Liver (tissue), 9 donors: ENCODE data around the gene MFN1. TPM values are rescaled to one million over a fixed set of nuclear protein-coding genes. Genes with fewer than 3 reads are reported as not detected.

Source experiments
- DNase-seq: peaks from one replicate; pipeline ENCODE4 v3.0.0-alpha.2; 2017; ENCODE audit warnings: low spot score
- H3K27ac ChIP-seq, 2 donors: one replicate each; pipeline ENCODE4 v1.7.0; 2013; ENCODE audit warnings: inconsistent platforms in 2 of 2, low read length in 2 of 2, control low read depth in 1 of 2, low read depth in 1 of 2, mild to moderate bottlenecking in 1 of 2
- H3K27me3 ChIP-seq, 4 donors: one replicate each; pipeline versions ENCODE4 v1.6.1 to v1.7.0; 2013; ENCODE audit warnings: low read length in 3 of 4, inconsistent platforms in 1 of 4, mild to moderate bottlenecking in 1 of 4, moderate library complexity in 1 of 4; ENCODE audit not compliant: control insufficient read depth in 4 of 4, insufficient read depth in 4 of 4
- H3K36me3 ChIP-seq, 4 donors: one replicate each; pipeline versions ENCODE4 v1.6.1 to v1.7.0; 2013; ENCODE audit warnings: low read length in 3 of 4, mild to moderate bottlenecking in 3 of 4, low read depth in 1 of 4, moderate library complexity in 1 of 4; ENCODE audit not compliant: control insufficient read depth in 4 of 4, insufficient read depth in 3 of 4
- H3K4me1 ChIP-seq, 4 donors: one replicate each; pipeline versions ENCODE4 v1.6.1 to v1.7.0; 2013; ENCODE audit warnings: low read length in 3 of 4, mild to moderate bottlenecking in 3 of 4, moderate library complexity in 1 of 4; ENCODE audit not compliant: control insufficient read depth in 4 of 4, insufficient read depth in 4 of 4
- H3K4me3 ChIP-seq, 3 donors: one replicate each; pipeline versions ENCODE4 v1.6.1 to v1.7.0; 2013; ENCODE audit warnings: low read length in 3 of 3, control low read depth in 1 of 3, low read depth in 1 of 3, mild to moderate bottlenecking in 1 of 3
- H3K9ac ChIP-seq, 2 donors: one replicate each; pipeline ENCODE4 v1.7.0; 2013; ENCODE audit warnings: low read length in 2 of 2, mild to moderate bottlenecking in 2 of 2, moderate library complexity in 2 of 2, control low read depth in 1 of 2, low read depth in 1 of 2
- H3K9me3 ChIP-seq, 4 donors: one replicate each; pipeline versions ENCODE4 v1.6.1 to v1.7.0; 2013; ENCODE audit warnings: low read length in 3 of 4; ENCODE audit not compliant: control insufficient read depth in 4 of 4
- ATF3 ChIP-seq: IDR thresholded peaks from 2 replicates; pipeline ENCODE4 v1.6.1; 2016; ENCODE audit warnings: antibody characterized with exemption
- CTCF ChIP-seq: fragments of 150-350 bp; IDR thresholded peaks from 2 replicates; pipeline ENCODE4 v1.5.1; 2017; ENCODE audit warnings: improper control_type of control experiment, low read depth, low read length; ENCODE audit not compliant: missing input control
- EGR1 ChIP-seq, 2 donors: IDR thresholded peaks; 2 replicates each; pipeline ENCODE4 v1.6.1; 2016 to 2018; ENCODE audit warnings: antibody characterized with exemption in 2 of 2, low read depth in 2 of 2
- FOXA1 ChIP-seq: IDR thresholded peaks from 2 replicates; pipeline ENCODE4 v1.6.1; 2016; ENCODE audit warnings: antibody characterized with exemption
- FOXA2 ChIP-seq: IDR thresholded peaks from 2 replicates; pipeline ENCODE4 v1.6.1; 2016; ENCODE audit warnings: antibody characterized with exemption
- GABPA ChIP-seq, 2 donors: IDR thresholded peaks in 1 of 2; conservative IDR thresholded peaks in 1 of 2; 2 replicates each; pipeline ENCODE4 v1.6.1; 2016; ENCODE audit warnings: antibody characterized with exemption in 2 of 2, mild to moderate bottlenecking in 1 of 2, moderate library complexity in 1 of 2
- HNF4A ChIP-seq, 2 donors: conservative IDR thresholded peaks; 2 replicates each; pipeline ENCODE4 v1.6.1; 2016; ENCODE audit warnings: antibody characterized with exemption in 2 of 2, mild to moderate bottlenecking in 2 of 2
- HNF4G ChIP-seq: IDR thresholded peaks from 2 replicates; pipeline ENCODE4 v1.6.1; 2016; ENCODE audit warnings: antibody characterized with exemption
- JUND ChIP-seq, 2 donors: IDR thresholded peaks; 2 replicates each; pipeline ENCODE4 v1.6.1; 2016; ENCODE audit warnings: antibody characterized with exemption in 2 of 2
- MAX ChIP-seq: IDR thresholded peaks from 2 replicates; pipeline ENCODE4 v1.6.1; 2016; ENCODE audit warnings: antibody characterized with exemption
- NR2F2 ChIP-seq: IDR thresholded peaks from 2 replicates; pipeline ENCODE4 v1.6.1; 2016; ENCODE audit warnings: antibody characterized with exemption
- RAD21 ChIP-seq, 2 donors: IDR thresholded peaks; 2 replicates each; pipeline ENCODE4 v1.6.1; 2016; ENCODE audit warnings: antibody characterized with exemption in 2 of 2, mild to moderate bottlenecking in 2 of 2
- REST ChIP-seq: IDR thresholded peaks from 2 replicates; pipeline ENCODE4 v1.6.1; 2016; ENCODE audit warnings: antibody characterized with exemption, mild to moderate bottlenecking
- RXRA ChIP-seq, 2 donors: IDR thresholded peaks; 2 replicates each; pipeline ENCODE4 v1.6.1; 2017 to 2018; ENCODE audit warnings: antibody characterized with exemption in 2 of 2, mild to moderate bottlenecking in 1 of 2
- SP1 ChIP-seq: IDR thresholded peaks from 2 replicates; pipeline ENCODE4 v1.6.1; 2018; ENCODE audit warnings: antibody characterized with exemption, mild to moderate bottlenecking
- TAF1 ChIP-seq: conservative IDR thresholded peaks from 2 replicates; pipeline ENCODE4 v1.6.1; 2016; ENCODE audit warnings: antibody characterized with exemption, mild to moderate bottlenecking
- YY1 ChIP-seq: IDR thresholded peaks from 2 replicates; pipeline ENCODE4 v1.6.1; 2016; ENCODE audit warnings: antibody characterized with exemption, mild to moderate bottlenecking
- ZBTB33 ChIP-seq: IDR thresholded peaks from 2 replicates; pipeline ENCODE4 v1.6.1; 2016; ENCODE audit warnings: antibody characterized with exemption
- WGBS: extraction: QIAGEN DNeasy Blood & Tissue Kit; methylation state at CpG from one replicate; pipeline ENCODE4 v1.1.7; 2013; 5-methylcytosine and 5-hydroxymethylcytosine counted together
- polyA plus RNA-seq, 2 donors: library from polyadenylated mRNA; stranded (reverse) in 1 of 2; unstranded in 1 of 2; fragments of 200-250 nt in 1 of 2; fragments of >200 nt in 1 of 2; fragmentation: Nextera tagmentation in 1 of 2; extraction: Ambion mirVana in 1 of 2; gene quantifications; one replicate each; pipeline versions ENCODE4 v1.2.1 to v1.2.3, GENCODE V29; 2013 to 2015
- total RNA-seq, 2 donors: library from RNA; depleted of rRNA; stranded (reverse); fragments of >200 nt; gene quantifications; one replicate each; pipeline ENCODE4 v1.2.3, GENCODE V29; 2014
- donor health status: healthy.
- donor health status: healthy.
- donor health status: healthy.
- donor health status: healthy.
- donor health status: healthy.

Gene MFN1
- total and polyA plus RNA-seq, 4 donors, result 6.4 to 31.9 (median 12.7) TPM

GRCh38 chr3:179308001-179308400 lies 39.5 kb upstream of the MFN1 start:
- no peak overlapping the region for H3K27ac ChIP-seq
- no peak overlapping the region for H3K4me3 ChIP-seq
- peaks cover 0 to 3% (median 0%) of the 10 kb centered on the region in 4 donors for H3K27me3 ChIP-seq
- H3K36me3 ChIP-seq, result no peaks in the 10 kb centered on the region
- no peak overlapping the region for H3K9ac ChIP-seq
- TF ChIP-seq FOXA1 (no peak), HNF4G (no peak), JUND (IDR thresholded peaks at IDR 0.05) (no peak), RXRA (IDR thresholded peaks at IDR 0.05) (no peak), RAD21 (IDR thresholded peaks at IDR 0.05) (no peak), FOXA2 (no peak), REST (no peak), EGR1 (IDR thresholded peaks at IDR 0.05; ENCODE audit: low read depth in 2 of 2) (no peak), YY1 (no peak)
- no peak for DNase-seq
- H3K4me1 ChIP-seq, result no peaks in the 10 kb centered on the region
- no peaks in the 10 kb centered on the region for H3K9me3 ChIP-seq

GRCh38 chr3:179309225-179310078 lies 38.1 kb upstream of the MFN1 start:
- H3K4me1 ChIP-seq, result no peaks in the 10 kb centered on the region
- no peaks in the 10 kb centered on the region for H3K9me3 ChIP-seq
- H3K27me3 ChIP-seq, result no peaks in the 10 kb centered on the region

More at GRCh38 chr3:179309225-179310078, 38.1 kb upstream of the MFN1 start:
- no peak for DNase-seq
- H3K27ac ChIP-seq, result no peak overlapping the region
- no peak overlapping the region for H3K9ac ChIP-seq
- H3K36me3 ChIP-seq, result no peaks in the 10 kb centered on the region
- 63% methylated on average over 1 of the region's 1 CpG for WGBS
- H3K4me3 ChIP-seq, result no peak overlapping the region
- TF ChIP-seq RXRA (IDR thresholded peaks at IDR 0.05), result no peak
- no peak for TF ChIP-seq YY1
- no peak for TF ChIP-seq FOXA2
- no peak for TF ChIP-seq HNF4A (conservative IDR thresholded peaks at IDR 0.05)
- no peak for TF ChIP-seq RAD21 (IDR thresholded peaks at IDR 0.05)
- TF ChIP-seq GABPA (IDR thresholded peaks at IDR 0.05 in 1 of 2, conservative IDR thresholded peaks at IDR 0.05 in 1 of 2), result no peak
- TF ChIP-seq NR2F2, result no peak
- no peak for TF ChIP-seq CTCF
- no peak for TF ChIP-seq ZBTB33
- TF ChIP-seq ATF3, result no peak
- no peak for TF ChIP-seq SP1
- TF ChIP-seq FOXA1, result no peak
- no peak for TF ChIP-seq MAX
- no peak for TF ChIP-seq TAF1
- TF ChIP-seq JUND (IDR thresholded peaks at IDR 0.05), result no peak
- TF ChIP-seq EGR1 (IDR thresholded peaks at IDR 0.05; ENCODE audit: low read depth in 2 of 2), result no peak
- no peak for TF ChIP-seq HNF4G
- TF ChIP-seq REST, result no peak
